ENCODE results near the gene RIPPLY2. TPM values are rescaled to one million over a fixed set of nuclear protein-coding genes. Genes with fewer than 3 reads are reported as not detected.

Gene RIPPLY2
- total and polyA plus RNA-seq, 8 donors: not detected

GRCh38 chr6:83827050-83827449 lies 26.1 kb upstream of the RIPPLY2 start:
- intact Hi-C loops (cut with DNase I): no loop called here
- Histone ChIP-seq H3K4me1 (no peaks in the 10 kb centered on the region), H3K27me3 (no peaks in the 10 kb centered on the region), H3K9me3 (no peaks in the 10 kb centered on the region), H3K4me3 (no peak overlapping the region), H3K36me3 (no peaks in the 10 kb centered on the region), H3K27ac (no peak overlapping the region)
- ATAC-seq (no peak), DNase-seq (no peak)
- no peak for TF ChIP-seq CTCF (IDR thresholded peaks at IDR 0.05)

- ATAC-seq (no peak), DNase-seq (no peak)
- no peak overlapping the region for H3K27ac ChIP-seq
- no peaks in the 10 kb centered on the region for H3K36me3 ChIP-seq
- intact Hi-C loops (cut with DNase I): no loop called here
- peaks cover 0 to 13% of the 10 kb centered on the region in 2 donors for H3K9me3 ChIP-seq
- H3K27me3 ChIP-seq: no peaks in the 10 kb centered on the region
- TF ChIP-seq CTCF (IDR thresholded peaks at IDR 0.05): no peak
- H3K4me1 ChIP-seq: no peaks in the 10 kb centered on the region
- no peak overlapping the region for H3K4me3 ChIP-seq
Measured at GRCh38 chr6:83838727-83839126, 14.4 kb upstream of the RIPPLY2 start.

- intact Hi-C loops (cut with DNase I): no loop called here
- no peak for ATAC-seq
- H3K4me1 ChIP-seq: no peaks in the 10 kb centered on the region
- no peak overlapping the region for H3K4me3 ChIP-seq
- no peak for TF ChIP-seq CTCF (IDR thresholded peaks at IDR 0.05)
- no peak for DNase-seq
- H3K36me3 ChIP-seq: no peaks in the 10 kb centered on the region
- H3K9me3 ChIP-seq: peaks cover 0 to 5% of the 10 kb centered on the region in 2 donors
- H3K27me3 ChIP-seq: no peaks in the 10 kb centered on the region
- H3K27ac ChIP-seq: no peak overlapping the region
Measured at GRCh38 chr6:83844170-83844569, 9.0 kb upstream of the RIPPLY2 start.

- Histone ChIP-seq H3K27ac (no peak overlapping the region), H3K9me3 (peaks cover 0 to 3% of the 10 kb centered on the region in 2 donors), H3K27me3 (peaks cover under 1 to 16% of the 10 kb centered on the region in 2 donors), H3K4me3 (no peak overlapping the region), H3K4me1 (no peaks in the 10 kb centered on the region), H3K36me3 (no peaks in the 10 kb centered on the region)
- TF ChIP-seq CTCF (IDR thresholded peaks at IDR 0.05): no peak
- no peak for ATAC-seq
- intact Hi-C loops (cut with DNase I): no loop called here
- DNase-seq: no peak
Measured at GRCh38 chr6:83846291-83846690, 6.9 kb upstream of the RIPPLY2 start.

GRCh38 chr6:83847179-83847578 lies 6.0 kb upstream of the RIPPLY2 start:
- no peak for ATAC-seq
- no peak for DNase-seq
- Histone ChIP-seq H3K4me3 (no peak overlapping the region), H3K4me1 (no peaks in the 10 kb centered on the region), H3K27me3 (peaks cover 9 to 25% of the 10 kb centered on the region in 2 donors), H3K36me3 (no peaks in the 10 kb centered on the region), H3K9me3 (no peaks in the 10 kb centered on the region), H3K27ac (no peak overlapping the region)
- intact Hi-C loops (cut with DNase I): no loop called here
- no peak for TF ChIP-seq CTCF (IDR thresholded peaks at IDR 0.05)
